ENCODE data around the gene MRE11.

DNA sequence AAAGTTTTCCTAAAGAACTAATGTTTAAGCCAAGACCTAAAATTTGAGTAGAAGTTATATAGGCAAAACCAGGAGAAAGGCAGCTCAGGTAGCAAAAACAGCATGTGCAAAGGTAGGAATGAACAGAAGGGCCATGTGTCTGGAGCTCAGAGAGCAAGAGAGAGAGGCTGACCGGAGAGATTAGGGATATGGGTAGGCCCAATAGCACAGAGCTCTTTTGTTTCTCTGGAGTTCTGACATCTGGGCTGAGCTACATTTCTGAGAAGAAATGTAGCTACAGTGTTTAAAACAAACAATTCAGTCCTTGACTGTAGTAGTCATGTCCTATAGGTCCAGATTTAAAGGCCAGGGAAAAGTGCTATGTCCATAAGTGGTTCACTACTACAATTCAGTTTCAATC lies 23.1 kb upstream of the MRE11 start:
- TF ChIP-seq SUZ12 (IDR thresholded peaks at IDR 0.05; ENCODE audit: extremely low read depth, insufficient read depth, insufficient read length): no peak
- no peak for TF ChIP-seq ZNF274 (IDR thresholded peaks at IDR 0.05; ENCODE audit: low read depth, low read length)

Measured in NT2/D1 (cell line).